ENCODE results near the gene CCL15.
A peak's percentile ranks its signal among the peaks of the same experiment; 100 is the strongest.

CCL15 gene

GRCh38 chr17:35988164-35988563 is 13.2 kb downstream of the CCL15 start:
- DNase-seq = no peak

- DNase-seq = no peak
Observed at GRCh38 chr17:35986643-35987042, 14.7 kb downstream of the CCL15 start, which contains the start of gene CCL14. TSS of gene CCL14 (minus strand) at chr17:35986729. CDS start at chr17:35986649, 80 bp downstream.

DNA sequence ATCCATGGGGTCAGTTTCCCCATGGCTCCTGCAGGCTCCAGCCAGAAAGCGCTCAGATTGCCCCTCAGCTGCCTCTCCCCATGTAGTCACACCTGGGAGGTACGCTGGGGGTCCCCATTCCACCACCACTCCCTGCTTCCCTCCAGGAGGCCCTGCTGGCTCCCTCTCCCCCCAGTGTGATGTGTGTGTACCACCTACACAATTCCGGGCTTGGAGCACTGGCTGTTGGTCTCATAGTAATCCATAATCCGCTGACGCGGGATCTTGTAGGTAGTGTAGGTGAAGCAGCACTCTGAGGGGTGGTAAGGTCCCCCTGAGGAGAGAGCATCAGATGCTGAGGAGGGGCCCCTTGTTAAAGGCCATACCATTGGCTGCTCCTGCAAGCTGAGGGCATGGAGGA is 17.2 kb downstream of the CCL15 start:
- no peak for DNase-seq

DNA sequence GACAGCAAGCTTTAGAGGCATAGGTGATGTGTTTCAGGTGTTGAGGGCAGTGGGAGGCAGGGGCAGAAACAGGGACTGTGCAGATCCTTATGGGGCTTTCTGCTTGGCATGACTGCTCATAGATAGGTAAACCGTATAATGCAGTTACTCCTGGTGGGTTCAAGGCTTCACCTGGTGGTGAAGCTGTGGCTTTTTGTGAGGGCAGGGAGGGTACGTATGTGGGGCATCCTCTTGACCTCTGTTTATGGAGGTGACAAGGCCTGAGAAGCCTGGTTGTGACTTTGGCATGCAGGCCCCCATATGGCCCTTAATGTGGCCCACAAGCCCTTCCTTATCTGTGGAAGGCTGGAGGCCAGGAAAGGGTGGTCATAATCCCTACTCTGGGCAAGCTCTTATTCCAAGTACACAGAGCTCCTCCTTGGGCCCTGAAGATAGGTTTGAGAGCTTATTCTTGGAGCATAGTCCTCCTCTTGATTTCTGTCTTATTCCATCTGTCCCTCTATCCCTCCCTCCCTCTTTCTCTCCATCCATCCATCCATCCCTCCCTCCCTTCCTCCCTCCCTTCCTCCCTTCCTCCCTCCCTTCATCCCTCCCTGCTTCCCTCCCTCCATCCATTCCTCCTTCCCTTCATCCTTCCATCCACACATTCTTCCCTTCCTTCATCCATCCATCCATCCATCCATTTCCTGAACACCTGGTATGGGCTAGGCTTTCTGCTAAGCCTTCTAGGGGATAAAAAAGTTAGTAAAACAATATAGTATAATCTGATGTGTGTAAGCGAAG is 18.8 kb downstream of the CCL15 start:
- no peak for DNase-seq

GRCh38 chr17:35981908-35982330 is 19.4 kb downstream of the CCL15 start:
- DNase-seq = no peak

GRCh38 chr17:35981246-35981645 is 20.1 kb downstream of the CCL15 start, which contains the start of gene CCL16:
TSS of gene CCL16 (minus strand) at chr17:35981497. CDS start at chr17:35981420, 77 bp downstream.
- no peak for DNase-seq

- DNase-seq = no peak
Observed at GRCh38 chr17:35978346-35978745, 23.0 kb downstream of the CCL15 start.

GRCh38 chr17:35977509-35977908 is 23.8 kb downstream of the CCL15 start:
- DNase-seq = no peak

- no peak for DNase-seq
Observed at GRCh38 chr17:35973333-35974260, 27.8 kb downstream of the CCL15 start.

DNA sequence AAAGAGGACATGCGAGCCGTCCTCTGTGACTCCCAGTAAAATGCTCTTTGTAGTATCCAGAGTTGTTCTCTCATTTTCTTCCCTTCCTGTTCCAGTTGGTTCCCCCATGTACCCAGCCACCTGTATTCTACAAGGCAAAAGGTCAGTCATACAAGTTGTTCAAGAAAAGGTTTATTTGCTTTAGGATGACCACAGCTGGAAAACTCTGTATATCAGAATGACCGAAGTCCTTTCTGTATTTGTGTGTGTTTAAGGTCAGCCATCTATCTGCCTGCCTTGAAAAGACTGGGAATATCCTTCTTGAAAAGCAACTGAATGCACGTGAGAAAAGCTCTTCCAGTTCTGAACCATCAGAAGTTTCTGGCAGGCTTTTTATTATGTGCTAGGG is 28.4 kb downstream of the CCL15 start:
- DNase-seq = no peak

DNA sequence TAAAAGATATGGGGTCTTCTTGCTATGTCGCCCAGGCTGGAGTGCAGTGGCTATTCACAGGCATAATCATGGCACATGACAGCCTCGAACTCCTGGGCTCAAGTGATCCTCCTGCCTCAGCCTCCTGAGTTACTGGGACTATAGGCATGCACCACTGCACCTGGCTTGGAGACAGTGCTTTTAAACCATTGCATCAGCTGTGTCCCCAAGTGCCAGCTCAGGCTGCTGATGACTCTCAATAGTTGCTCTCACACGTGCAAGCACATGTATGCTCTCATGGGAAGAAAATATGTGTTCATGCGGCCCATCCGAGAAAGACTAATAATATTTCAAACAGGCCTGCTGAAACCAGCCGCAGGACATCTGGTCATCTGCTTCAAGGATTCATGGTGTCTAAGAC is 28.8 kb downstream of the CCL15 start:
- no peak for DNase-seq

- DNase-seq = no peak
Observed at GRCh38 chr17:35972066-35972465, 29.3 kb downstream of the CCL15 start.

DNA sequence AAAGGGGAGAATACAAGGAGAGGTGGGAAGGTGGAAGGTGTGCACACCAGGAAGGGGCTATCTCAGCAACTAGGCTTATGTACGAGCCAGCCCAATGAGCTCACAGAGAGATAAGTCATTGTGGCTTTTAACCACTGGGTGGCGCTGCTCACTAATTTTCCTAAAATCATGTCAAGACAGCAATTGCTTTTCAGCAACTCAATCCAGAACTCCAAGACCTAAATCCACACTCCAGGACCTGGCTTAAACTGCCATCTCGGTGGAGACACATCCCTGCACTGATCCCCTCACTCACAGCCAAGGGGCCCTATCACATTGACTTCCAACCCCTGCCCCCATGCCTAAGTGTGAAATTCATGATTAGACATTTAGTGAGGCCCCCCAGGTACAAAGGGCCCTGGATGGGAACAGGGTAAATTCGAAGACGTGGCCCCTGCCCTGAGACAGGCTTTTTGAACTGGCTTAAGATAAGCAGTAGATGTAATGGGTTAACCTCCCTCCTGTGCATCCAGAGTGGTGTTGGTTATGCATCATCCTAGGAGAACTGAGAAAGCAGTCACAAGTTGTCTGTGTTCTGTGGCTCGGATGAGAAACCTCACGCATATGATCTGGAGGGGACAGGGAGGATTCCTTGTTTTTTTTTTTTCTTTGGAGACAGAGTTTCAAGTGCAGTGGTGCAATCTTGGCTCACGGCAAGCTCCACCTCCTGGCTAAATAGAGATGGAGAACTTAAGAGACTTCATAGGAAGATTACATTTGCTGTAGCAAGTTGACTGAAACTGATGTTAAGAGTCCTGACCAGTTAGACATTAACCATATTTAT is 31.6 kb downstream of the CCL15 start:
- DNase-seq = peak; percentile 81 to 84

GRCh38 chr17:35968520-35969054 is 32.8 kb downstream of the CCL15 start:
- DNase-seq = no peak

- DNase-seq = no peak
Observed at GRCh38 chr17:35965272-35965671, 36.1 kb downstream of the CCL15 start.

- no peak for DNase-seq
Observed at GRCh38 chr17:35963663-35964062, 37.7 kb downstream of the CCL15 start.

GRCh38 chr17:35953720-35954119 is 47.6 kb downstream of the CCL15 start:
- no peak for DNase-seq

DNA sequence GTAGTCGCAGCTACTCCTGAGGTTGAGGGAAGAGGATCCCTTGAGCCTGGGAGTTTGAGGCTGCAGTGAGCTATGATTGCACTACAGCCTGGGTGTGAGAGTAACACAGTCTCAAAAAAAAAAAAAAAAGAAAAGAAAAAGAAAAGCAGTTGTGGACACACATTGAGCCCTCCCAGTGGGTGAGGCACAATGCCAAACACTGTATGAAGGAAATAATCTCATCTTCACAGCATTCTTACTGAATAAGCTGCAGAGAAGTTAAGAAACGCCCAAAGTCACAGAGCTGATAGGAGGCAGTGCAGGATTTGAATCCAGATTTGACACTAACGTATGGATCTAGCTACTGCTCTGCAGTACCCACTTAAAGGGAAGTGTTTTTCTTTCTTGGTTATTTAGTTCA is 52.0 kb downstream of the CCL15 start:
- no peak for DNase-seq

DNA sequence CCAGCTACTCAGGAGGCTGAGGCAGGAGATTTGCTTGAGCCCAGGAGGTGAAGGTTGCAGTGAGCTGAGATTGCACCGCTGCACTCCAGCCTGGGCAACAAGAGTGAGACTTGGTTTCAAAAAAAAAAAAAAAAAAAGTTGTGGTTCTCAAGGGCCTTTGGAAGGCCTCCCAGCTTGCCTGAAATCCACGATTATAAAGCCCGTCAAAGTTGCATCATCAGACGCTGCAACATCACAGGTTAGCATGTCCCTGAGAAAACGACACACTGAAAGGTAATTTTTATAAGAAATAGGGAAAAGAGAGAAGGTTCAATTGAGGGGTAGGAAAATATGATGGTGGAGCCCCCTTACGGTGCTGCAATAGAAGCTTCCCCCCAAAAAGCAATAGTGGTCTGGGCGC is 53.3 kb downstream of the CCL15 start:
- DNase-seq = no peak

Data from activated T-cell treated with anti-CD3 and anti-CD28 coated beads, Interleukin-2, amount 50 U/mL, for 48 hours (primary cell).